ENCODE measurements around the gene PCNT. TPM values are rescaled to one million over a fixed set of nuclear protein-coding genes. Genes with fewer than 3 reads are reported as not detected.

The PCNT gene
- total RNA-seq, 4 donors from 2014 or later: 20.6 to 43.0 (median 25.5) TPM

DNA sequence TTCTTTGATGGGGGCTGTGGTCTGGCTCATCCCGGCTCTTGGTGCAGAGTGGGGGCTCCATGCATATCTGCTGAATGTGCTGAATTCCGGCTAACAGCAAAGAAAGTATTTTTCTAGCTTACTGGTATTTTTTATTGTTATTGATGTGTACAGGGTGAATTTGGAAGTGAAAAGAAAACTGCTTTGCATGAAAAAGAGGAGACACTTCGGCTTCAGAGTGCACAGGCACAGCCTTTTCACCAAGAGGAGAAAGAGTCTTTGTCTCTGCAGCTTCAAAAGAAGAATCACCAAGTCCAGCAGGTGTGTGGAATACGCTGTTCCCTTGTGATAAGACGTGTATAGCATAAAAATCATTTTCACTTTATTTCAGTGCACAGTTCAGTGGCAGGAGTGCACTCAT, 57.6 kb downstream of the PCNT start:
- TF ChIP-seq, protein P1, sequence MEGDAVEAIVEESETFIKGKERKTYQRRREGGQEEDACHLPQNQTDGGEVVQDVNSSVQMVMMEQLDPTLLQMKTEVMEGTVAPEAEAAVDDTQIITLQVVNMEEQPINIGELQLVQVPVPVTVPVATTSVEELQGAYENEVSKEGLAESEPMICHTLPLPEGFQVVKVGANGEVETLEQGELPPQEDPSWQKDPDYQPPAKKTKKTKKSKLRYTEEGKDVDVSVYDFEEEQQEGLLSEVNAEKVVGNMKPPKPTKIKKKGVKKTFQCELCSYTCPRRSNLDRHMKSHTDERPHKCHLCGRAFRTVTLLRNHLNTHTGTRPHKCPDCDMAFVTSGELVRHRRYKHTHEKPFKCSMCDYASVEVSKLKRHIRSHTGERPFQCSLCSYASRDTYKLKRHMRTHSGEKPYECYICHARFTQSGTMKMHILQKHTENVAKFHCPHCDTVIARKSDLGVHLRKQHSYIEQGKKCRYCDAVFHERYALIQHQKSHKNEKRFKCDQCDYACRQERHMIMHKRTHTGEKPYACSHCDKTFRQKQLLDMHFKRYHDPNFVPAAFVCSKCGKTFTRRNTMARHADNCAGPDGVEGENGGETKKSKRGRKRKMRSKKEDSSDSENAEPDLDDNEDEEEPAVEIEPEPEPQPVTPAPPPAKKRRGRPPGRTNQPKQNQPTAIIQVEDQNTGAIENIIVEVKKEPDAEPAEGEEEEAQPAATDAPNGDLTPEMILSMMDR (IDR thresholded peaks at IDR 0.05; ENCODE audit: low read depth): no peak

DNA sequence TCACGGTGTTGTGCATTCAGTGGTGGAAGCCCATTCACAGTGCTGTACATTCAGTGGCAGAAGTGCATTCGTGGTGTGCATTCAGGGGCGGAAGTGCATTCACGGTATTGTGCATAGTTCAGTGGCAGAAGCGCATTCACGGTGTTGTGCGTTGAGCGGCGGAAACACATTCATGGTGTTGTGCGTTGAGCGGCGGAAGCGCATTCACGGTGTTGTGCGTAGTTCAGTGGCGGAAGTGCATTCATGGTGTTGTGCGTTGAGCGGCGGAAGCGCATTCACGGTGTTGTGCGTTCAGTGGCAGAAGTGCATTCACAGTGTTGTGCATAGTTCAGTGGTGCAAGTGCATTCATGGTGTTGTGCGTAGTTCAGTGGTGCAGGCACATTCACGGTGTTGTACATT, 60.6 kb downstream of the PCNT start:
- TF ChIP-seq, protein P1 (IDR thresholded peaks at IDR 0.05; ENCODE audit: low read depth): no peak

DNA sequence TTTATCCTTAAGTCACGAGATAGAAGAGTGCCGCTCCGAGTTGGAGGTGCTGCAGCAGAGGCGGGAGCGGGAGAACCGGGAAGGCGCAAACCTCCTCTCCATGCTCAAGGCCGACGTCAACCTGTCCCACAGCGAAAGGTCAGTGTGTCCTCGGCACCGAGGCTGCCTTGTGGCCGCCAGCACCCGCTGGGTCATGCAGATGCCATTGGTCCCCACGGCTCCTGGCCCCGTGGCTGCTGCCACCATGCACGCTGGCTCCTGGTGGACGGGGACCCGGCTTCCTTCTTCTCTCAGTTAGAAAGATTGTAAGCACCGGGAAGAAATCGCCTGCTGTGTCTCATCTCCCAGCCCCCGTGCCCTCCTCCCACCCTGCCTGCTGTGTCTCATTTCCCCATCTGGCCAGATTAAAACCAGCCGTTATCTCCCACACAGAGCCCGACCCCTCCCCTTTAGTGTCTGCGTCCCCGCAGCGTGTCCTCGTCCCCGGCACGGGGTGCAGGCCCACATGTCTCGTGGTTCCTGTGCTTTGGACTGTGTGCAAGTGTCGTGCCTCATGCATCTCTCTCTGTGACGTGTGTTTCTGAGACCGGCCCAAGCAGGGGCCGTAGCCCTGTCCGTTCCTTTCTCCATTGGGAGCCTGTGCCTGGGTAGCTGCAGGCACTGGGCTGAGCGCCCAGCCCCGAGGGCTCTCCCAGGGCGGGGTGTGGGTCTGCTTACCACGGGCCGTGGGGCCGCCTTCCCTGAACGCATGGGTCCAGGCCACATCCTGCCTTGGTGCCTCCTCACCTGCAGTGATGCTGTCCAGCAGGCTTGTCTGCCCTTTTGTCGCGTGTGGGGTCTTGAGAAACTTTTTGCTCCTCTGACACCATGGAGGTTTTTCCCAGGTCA, 62.1 kb downstream of the PCNT start:
- TF ChIP-seq, protein P1 (IDR thresholded peaks at IDR 0.05; ENCODE audit: low read depth): no peak

DNA sequence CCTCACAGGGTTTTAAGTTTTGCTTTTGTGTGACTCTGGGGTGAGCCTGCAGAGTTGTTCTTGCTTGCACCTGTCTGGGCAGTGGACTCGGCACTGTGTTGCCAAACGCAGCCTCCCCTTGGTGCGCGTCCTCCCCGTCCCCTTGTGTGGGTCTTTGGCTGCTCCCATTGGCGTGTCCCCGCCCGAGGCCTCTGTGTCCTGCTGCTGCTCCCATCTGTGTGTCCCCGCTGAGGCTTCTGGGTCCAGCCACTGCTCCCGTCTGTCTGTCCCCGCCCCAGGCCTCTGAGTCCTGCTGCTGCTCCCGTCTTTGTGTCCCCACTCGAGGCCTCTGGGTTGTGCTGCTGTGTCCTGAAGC, 62.8 kb downstream of the PCNT start:
- TF ChIP-seq, protein P1 (IDR thresholded peaks at IDR 0.05; ENCODE audit: low read depth): no peak

DNA sequence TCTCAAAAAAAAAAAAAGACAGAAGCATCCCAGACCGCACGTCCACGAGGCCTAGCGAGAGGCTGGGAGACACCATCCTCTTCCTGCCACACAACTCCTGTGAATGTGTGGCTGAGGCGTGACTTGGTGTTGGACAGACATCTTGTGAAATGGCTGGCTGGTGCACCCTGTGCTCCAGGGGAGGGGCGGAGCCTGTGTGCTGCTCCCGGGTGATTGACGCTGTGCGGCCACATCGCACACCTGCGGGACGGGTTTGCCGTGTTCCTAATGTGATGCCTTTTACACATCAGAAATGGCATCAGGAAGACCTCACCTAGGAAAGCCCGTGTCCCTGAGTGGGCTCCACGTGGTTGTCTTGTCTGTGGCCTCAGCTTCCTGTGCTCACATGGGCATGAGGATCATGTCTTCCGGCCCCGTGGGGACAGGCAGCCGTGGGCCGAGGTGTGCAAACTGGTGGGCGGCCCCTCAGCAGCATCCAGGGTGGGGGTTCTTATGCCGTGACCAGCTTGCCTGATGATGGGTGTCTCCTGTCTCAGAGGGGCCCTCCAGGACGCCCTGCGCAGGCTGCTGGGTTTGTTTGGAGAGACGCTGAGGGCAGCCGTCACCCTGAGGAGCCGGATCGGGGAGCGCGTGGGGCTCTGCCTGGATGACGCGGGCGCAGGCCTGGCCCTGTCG, 64.4 kb downstream of the PCNT start:
- TF ChIP-seq, protein P1 (IDR thresholded peaks at IDR 0.05; ENCODE audit: low read depth): no peak

DNA sequence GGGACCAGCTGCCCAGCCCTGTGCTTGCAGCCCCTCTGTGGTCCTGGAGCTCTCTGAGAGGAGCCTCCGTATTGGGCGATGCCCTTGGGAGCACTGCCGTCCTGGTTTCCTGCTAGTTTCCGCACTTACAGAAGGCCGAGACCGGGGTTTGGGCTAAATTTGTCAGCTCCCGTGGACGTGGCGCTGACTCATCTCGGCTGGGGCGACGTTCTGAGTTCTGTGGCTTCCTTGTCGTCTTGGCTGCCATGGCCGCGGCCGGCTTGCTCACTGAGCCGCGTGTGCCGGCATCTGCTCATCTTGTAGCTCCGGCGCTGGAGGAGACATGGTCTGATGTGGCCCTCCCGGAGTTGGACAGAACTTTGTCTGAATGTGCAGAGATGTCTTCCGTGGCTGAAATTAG, 64.9 kb downstream of the PCNT start:
- TF ChIP-seq, protein P1 (IDR thresholded peaks at IDR 0.05; ENCODE audit: low read depth): no peak
